ENCODE results near the gene TGFBI.
"Not testable (repeated sequence)": the region's sequence is repeated elsewhere in the genome, so short reads cannot be mapped to it uniquely, and the experiment has no call there.

Gene TGFBI

DNA sequence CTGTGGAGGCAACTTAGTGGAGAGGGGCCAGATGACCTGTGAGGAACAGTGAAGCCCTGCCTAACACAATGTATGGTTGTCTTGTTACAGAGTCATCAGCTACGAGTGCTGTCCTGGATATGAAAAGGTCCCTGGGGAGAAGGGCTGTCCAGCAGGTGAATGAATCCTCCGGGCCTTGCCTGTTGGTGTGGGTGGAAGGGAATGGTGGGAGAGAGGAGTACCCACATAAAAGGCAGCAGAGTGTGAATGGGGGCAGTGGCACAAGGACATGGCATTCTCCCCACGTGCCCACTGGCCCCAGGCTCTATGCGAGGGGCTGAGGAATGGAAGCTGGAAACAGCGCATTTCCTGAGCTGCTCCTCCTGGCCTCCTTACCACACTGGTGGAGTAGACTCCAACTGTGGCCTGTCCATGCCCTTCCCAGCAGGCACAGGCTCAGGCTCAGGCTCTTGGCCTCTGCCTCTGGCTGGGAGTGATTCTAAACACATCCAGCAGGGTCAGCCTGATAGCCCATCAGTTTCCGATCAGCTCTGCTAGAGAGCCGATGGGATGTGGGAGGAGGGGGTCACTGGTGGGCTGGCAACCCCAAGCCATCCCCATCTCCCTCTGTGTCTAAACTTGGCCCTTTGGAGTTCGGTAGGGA lies 15.3 kb downstream of the TGFBI start:
- H3K27me3 Mint-ChIP-seq = no peaks in the 10 kb centered on the region
- H3K27ac Mint-ChIP-seq = no peak overlapping the region
- no peak for DNase-seq
- H3K9me3 Mint-ChIP-seq = no peaks in the 10 kb centered on the region
- H3K4me3 Mint-ChIP-seq = no peak overlapping the region
- no peak for ATAC-seq
- H3K4me1 Mint-ChIP-seq = peaks cover 10% of the 10 kb centered on the region

- not testable (repeated sequence) for H3K27me3 Mint-ChIP-seq, H3K9me3 Mint-ChIP-seq, H3K27ac Mint-ChIP-seq, DNase-seq, ATAC-seq, H3K4me3 Mint-ChIP-seq
- H3K4me1 Mint-ChIP-seq = peaks cover 10% of the 10 kb centered on the region
Measured at GRCh38 chr5:136045026-136045425, 16.2 kb downstream of the TGFBI start.

GRCh38 chr5:136046246-136046645 lies 17.5 kb downstream of the TGFBI start:
- Mint-ChIP-seq H3K27ac (no peak overlapping the region), H3K27me3 (no peaks in the 10 kb centered on the region), H3K4me3 (no peak overlapping the region), H3K9me3 (no peaks in the 10 kb centered on the region), H3K4me1 (peaks cover 10% of the 10 kb centered on the region)
- no peak for ATAC-seq
- DNase-seq = no peak

- Mint-ChIP-seq H3K27ac (no peak overlapping the region), H3K4me3 (no peak overlapping the region), H3K4me1 (peaks cover 3% of the 10 kb centered on the region), H3K9me3 (no peaks in the 10 kb centered on the region), H3K27me3 (no peaks in the 10 kb centered on the region)
- ATAC-seq (no peak), DNase-seq (no peak)
Measured at GRCh38 chr5:136047858-136048257, 19.1 kb downstream of the TGFBI start.

DNA sequence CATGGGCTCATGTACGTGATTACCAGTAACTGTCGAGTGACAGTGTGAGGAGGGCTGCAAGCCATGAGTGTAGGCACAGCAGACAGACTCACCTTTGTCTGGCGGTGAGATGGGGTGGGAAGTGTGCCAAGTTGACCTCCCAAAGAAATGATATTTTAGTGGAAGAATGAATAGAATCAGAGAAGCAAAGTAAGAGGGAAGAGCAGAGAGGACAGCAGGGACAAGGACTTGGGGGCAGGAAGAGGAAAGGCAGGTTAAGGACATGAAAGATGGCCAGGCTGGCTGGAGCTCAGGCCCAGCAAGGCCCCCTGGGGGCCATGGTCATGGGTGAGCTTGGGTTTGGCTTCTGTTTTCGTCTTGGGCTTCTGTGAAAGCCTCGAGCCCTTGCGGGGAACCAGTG lies 20.2 kb downstream of the TGFBI start:
- H3K4me1 Mint-ChIP-seq = no peaks in the 10 kb centered on the region
- peaks cover 3% of the 10 kb centered on the region for H3K27me3 Mint-ChIP-seq
- H3K27ac Mint-ChIP-seq = peak overlapping the region in 1 of 2 donors; percentile 62
- H3K9me3 Mint-ChIP-seq = no peaks in the 10 kb centered on the region
- ATAC-seq (no peak), DNase-seq (no peak)
- no peak overlapping the region for H3K4me3 Mint-ChIP-seq

DNA sequence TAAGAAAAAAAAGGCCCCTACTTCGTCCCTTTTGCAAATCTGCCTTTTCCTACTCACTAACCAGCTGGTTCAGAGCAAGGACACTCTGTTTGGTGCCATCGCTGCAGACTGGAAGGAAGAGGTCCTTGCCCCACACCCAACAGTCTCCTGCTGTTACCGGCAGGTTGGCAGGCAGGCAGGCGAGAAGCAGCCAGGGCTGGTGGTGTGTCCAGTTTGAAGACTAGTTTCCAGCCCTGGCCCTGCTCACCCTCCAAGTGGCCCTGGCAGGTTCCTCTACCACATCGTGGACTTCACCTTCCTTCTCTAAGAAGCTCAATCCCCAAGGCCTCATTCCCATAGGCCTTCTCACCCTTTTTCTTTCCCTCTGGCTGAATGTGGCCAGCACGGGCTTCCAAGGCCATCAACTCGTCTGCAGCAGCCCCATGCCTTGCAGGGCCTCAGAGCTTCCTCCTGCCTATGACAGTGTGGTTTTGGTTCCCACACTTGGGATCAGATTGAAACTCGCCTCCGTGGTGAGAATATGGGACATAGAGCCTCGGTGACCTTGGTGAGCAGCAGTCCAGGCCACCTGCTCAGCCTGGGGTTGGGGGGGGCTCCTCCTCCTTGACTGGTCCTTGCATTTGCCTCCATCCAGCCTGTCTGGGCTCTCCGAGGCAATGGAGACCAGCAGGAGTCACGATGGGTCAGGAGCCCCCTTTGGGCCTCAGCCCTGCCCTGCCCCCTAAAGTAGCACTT lies 22.9 kb downstream of the TGFBI start:
- no peaks in the 10 kb centered on the region for H3K9me3 Mint-ChIP-seq
- no peak overlapping the region for H3K4me3 Mint-ChIP-seq
- no peak for ATAC-seq
- no peak for DNase-seq
- peaks cover 6% of the 10 kb centered on the region for H3K27me3 Mint-ChIP-seq
- H3K4me1 Mint-ChIP-seq = no peaks in the 10 kb centered on the region
- no peak overlapping the region for H3K27ac Mint-ChIP-seq

DNA sequence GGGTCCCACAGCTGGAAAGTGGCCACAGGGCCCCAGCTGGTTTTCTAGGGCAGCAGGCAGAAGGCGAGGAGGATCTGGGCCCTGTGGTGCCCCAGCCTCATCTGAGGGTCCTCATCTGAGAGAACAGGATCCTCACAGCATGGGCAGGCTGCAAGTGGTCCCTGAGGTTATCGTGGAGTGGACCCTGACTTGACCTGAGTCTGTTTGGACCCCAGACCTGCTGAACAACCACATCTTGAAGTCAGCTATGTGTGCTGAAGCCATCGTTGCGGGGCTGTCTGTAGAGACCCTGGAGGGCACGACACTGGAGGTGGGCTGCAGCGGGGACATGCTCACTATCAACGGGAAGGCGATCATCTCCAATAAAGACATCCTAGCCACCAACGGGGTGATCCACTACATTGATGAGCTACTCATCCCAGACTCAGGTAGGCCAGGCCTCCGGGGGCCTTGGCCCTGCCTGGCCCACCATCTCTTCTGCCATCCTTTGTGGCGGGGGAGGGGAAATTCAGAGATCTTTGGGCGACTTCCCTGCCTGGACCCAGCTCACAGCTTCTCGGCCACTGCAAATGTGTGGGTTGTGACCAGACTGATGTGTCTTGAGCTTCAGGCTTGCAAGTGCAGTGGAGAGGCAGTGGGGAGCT lies 24.0 kb downstream of the TGFBI start:
- Mint-ChIP-seq H3K9me3 (no peaks in the 10 kb centered on the region), H3K4me1 (no peaks in the 10 kb centered on the region), H3K27me3 (peaks cover 6% of the 10 kb centered on the region), H3K4me3 (no peak overlapping the region), H3K27ac (peak overlapping the region in 1 of 2 donors; percentile 39)
- no peak for DNase-seq
- ATAC-seq = no peak

DNA sequence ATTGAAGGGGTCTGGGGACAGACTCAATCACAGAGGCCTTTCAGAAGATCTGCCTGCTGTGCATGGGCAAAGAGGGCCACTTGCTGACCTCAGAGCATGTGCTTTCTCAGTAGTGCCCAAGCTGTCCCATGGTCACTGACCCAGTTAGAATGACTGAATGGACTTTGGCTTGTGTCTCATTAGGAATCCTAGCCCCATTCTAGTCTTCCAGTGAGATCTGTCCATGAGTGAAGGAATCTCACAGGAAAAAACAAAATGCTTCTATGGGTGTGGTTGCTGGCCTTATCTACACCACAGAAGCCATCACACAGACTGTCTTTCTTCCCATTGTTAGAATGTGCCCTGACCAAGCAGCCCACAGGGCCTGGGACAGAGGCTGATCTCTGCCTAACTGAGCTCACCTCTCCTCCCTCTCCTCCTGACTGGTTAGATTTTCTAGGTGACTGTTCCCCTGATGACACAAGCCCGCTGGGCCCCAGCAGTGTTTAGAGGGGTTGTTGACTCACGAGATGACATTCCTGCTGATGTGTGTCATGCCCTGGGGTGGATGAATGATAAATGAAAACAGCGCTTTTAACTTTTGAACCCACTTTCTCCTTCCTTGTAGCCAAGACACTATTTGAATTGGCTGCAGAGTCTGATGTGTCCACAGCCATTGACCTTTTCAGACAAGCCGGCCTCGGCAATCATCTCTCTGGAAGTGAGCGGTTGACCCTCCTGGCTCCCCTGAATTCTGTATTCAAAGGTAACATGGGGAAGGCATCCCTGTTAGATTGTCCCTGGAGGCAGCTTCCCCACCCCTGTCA lies 24.8 kb downstream of the TGFBI start:
- no peak for DNase-seq
- no peaks in the 10 kb centered on the region for H3K9me3 Mint-ChIP-seq
- no peaks in the 10 kb centered on the region for H3K4me1 Mint-ChIP-seq
- H3K27me3 Mint-ChIP-seq = peaks cover 6% of the 10 kb centered on the region
- H3K4me3 Mint-ChIP-seq = no peak overlapping the region
- peak overlapping the region in 1 of 2 donors; percentile 43 for H3K27ac Mint-ChIP-seq
- no peak for ATAC-seq

GRCh38 chr5:136054142-136055019 lies 25.6 kb downstream of the TGFBI start:
- no peaks in the 10 kb centered on the region for H3K9me3 Mint-ChIP-seq
- no peak for ATAC-seq
- H3K27me3 Mint-ChIP-seq = peaks cover 6% of the 10 kb centered on the region
- no peaks in the 10 kb centered on the region for H3K4me1 Mint-ChIP-seq
- no peak for DNase-seq
- H3K27ac Mint-ChIP-seq = no peak overlapping the region
- no peak overlapping the region for H3K4me3 Mint-ChIP-seq

- DNase-seq (no peak), ATAC-seq (no peak)
- Mint-ChIP-seq H3K4me3 (no peak overlapping the region), H3K9me3 (no peaks in the 10 kb centered on the region), H3K4me1 (no peaks in the 10 kb centered on the region), H3K27ac (peak overlapping the region in 1 of 2 donors; percentile 57), H3K27me3 (peaks cover 6% of the 10 kb centered on the region)
Measured at GRCh38 chr5:136055612-136056309, 27.0 kb downstream of the TGFBI start.

DNA sequence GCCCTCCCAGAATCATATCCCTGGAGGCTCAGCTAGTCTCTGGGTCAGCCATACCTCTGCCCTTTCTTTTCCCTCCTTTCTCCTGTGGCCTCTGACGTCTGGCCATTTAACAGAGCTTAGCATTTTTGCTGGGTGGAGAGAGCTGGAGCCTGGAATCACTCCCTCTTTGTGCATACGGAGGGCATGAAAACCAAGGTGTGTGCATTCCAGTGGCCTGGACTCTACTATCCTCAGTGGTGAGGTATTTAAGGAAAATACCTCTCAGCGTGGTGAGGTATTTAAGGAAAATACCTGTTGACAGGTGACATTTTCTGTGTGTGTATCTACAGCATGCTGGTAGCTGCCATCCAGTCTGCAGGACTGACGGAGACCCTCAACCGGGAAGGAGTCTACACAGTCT lies 27.5 kb downstream of the TGFBI start:
- H3K9me3 Mint-ChIP-seq = no peaks in the 10 kb centered on the region
- H3K27me3 Mint-ChIP-seq = peaks cover 6% of the 10 kb centered on the region
- peak overlapping the region in 1 of 2 donors; percentile 57 for H3K27ac Mint-ChIP-seq
- no peak overlapping the region for H3K4me3 Mint-ChIP-seq
- DNase-seq (no peak), ATAC-seq (no peak)
- no peaks in the 10 kb centered on the region for H3K4me1 Mint-ChIP-seq

- Mint-ChIP-seq H3K4me3 (no peak overlapping the region), H3K27ac (no peak overlapping the region), H3K4me1 (no peaks in the 10 kb centered on the region), H3K9me3 (no peaks in the 10 kb centered on the region), H3K27me3 (peaks cover 6% of the 10 kb centered on the region)
- ATAC-seq (no peak), DNase-seq (no peak)
Measured at GRCh38 chr5:136056771-136057335, 28.1 kb downstream of the TGFBI start.

GRCh38 chr5:136057401-136058038 lies 28.7 kb downstream of the TGFBI start:
- no peak overlapping the region for H3K4me3 Mint-ChIP-seq
- peak overlapping the region in 1 of 2 donors; percentile 42 for H3K27ac Mint-ChIP-seq
- H3K27me3 Mint-ChIP-seq = peaks cover 6% of the 10 kb centered on the region
- ATAC-seq (no peak), DNase-seq (no peak)
- no peaks in the 10 kb centered on the region for H3K4me1 Mint-ChIP-seq
- no peaks in the 10 kb centered on the region for H3K9me3 Mint-ChIP-seq
